Astrocyte (in vitro differentiated cells and primary cell): ENCODE data around the gene MOXD1. TPM values are rescaled to one million over a fixed set of nuclear protein-coding genes. Genes with fewer than 3 reads are reported as not detected.

Experiments used
- DNase-seq: peaks from one replicate; pipeline ENCODE4 v3.0.0-alpha.2; 2010; ENCODE audit warnings: low read depth
- FAIRE-seq: peaks from 2 replicates; lab custom pipeline; 2011; peaks lifted over from hg19 to GRCh38; lab: Jason Lieb, UNC
- H2AFZ ChIP-seq: 2 replicates; pipeline ENCODE4 v1.6.0; 2012; ENCODE audit warnings: low read depth, low read length, inconsistent platforms
- H3K27ac ChIP-seq: 2 replicates; pipeline ENCODE4 v1.5.1; 2011; ENCODE audit warnings: low read depth, low read length, inconsistent platforms
- H3K27me3 ChIP-seq: 2 replicates; pipeline ENCODE4 v1.6.0; 2011; ENCODE audit warnings: low read length, inconsistent platforms; ENCODE audit not compliant: insufficient read depth
- H3K36me3 ChIP-seq: 2 replicates; pipeline ENCODE4 v1.5.1; 2011; ENCODE audit warnings: low read length, inconsistent platforms; ENCODE audit not compliant: insufficient read depth
- H3K4me1 ChIP-seq: 2 replicates; pipeline ENCODE4 v1.5.1; 2011; ENCODE audit warnings: low read length, inconsistent platforms; ENCODE audit not compliant: insufficient read depth
- H3K4me2 ChIP-seq: 2 replicates; pipeline ENCODE4 v1.6.0; 2012; ENCODE audit warnings: low read length, inconsistent platforms
- H3K4me3 ChIP-seq: 2 replicates; pipeline ENCODE4 v1.5.1; 2011; ENCODE audit warnings: low read depth, mild to moderate bottlenecking, low read length, inconsistent platforms; ENCODE audit not compliant: insufficient read depth
- H3K79me2 ChIP-seq: 2 replicates; pipeline ENCODE4 v1.6.0; 2012; ENCODE audit warnings: mild to moderate bottlenecking, low read length, inconsistent platforms; ENCODE audit not compliant: insufficient read depth
- H3K9ac ChIP-seq: 2 replicates; pipeline ENCODE4 v1.6.0; 2012; ENCODE audit warnings: mild to moderate bottlenecking, low read length, inconsistent platforms
- H3K9me3 ChIP-seq: 2 replicates; pipeline ENCODE4 v1.5.1; 2012; ENCODE audit warnings: low read depth, mild to moderate bottlenecking, low read length, inconsistent platforms; ENCODE audit not compliant: insufficient read depth
- H4K20me1 ChIP-seq: 2 replicates; pipeline ENCODE4 v1.6.0; 2012; ENCODE audit warnings: low read length, inconsistent platforms; ENCODE audit not compliant: insufficient read depth
- H3K27ac Mint-ChIP-seq: one replicate; pipeline ENCODE4 v1.8.0; 2021; ENCODE audit warnings: mild to moderate bottlenecking, mixed read lengths; ENCODE audit not compliant: unreplicated experiment
- H3K27me3 Mint-ChIP-seq: one replicate; pipeline ENCODE4 v1.8.0; 2021; ENCODE audit warnings: low read depth, mixed read lengths; ENCODE audit not compliant: unreplicated experiment
- H3K36me3 Mint-ChIP-seq: one replicate; pipeline ENCODE4 v1.8.0; 2021; ENCODE audit warnings: low read depth, mixed read lengths; ENCODE audit not compliant: unreplicated experiment
- H3K4me1 Mint-ChIP-seq: one replicate; pipeline ENCODE4 v1.8.0; 2021; ENCODE audit warnings: low read depth, mixed read lengths; ENCODE audit not compliant: unreplicated experiment
- H3K4me3 Mint-ChIP-seq: one replicate; pipeline ENCODE4 v1.8.0; 2021; ENCODE audit warnings: mild to moderate bottlenecking, moderate library complexity, mixed read lengths; ENCODE audit not compliant: unreplicated experiment
- H3K9me3 Mint-ChIP-seq: one replicate; pipeline ENCODE4 v1.8.0; 2021; ENCODE audit warnings: mild to moderate bottlenecking, mixed read lengths; ENCODE audit not compliant: unreplicated experiment
- CTCF ChIP-seq: IDR thresholded peaks from 2 replicates; pipeline ENCODE4 v1.5.1; 2011; ENCODE audit warnings: low read depth, mild to moderate bottlenecking, inconsistent platforms, low read length, moderate library complexity; ENCODE audit not compliant: insufficient read depth
- EZH2 ChIP-seq: IDR thresholded peaks from 2 replicates; pipeline ENCODE4 v1.6.1; 2012; ENCODE audit warnings: mild to moderate bottlenecking, low read length, inconsistent platforms; ENCODE audit not compliant: insufficient read depth
- total RNA-seq: library from RNA; stranded (reverse); gene quantifications from 2 replicates; pipeline ENCODE4 v1.2.1, GENCODE V29; 2021

MOXD1 gene
- total RNA-seq, 1 donor from 2014 or later, result 3.5 TPM

DNA sequence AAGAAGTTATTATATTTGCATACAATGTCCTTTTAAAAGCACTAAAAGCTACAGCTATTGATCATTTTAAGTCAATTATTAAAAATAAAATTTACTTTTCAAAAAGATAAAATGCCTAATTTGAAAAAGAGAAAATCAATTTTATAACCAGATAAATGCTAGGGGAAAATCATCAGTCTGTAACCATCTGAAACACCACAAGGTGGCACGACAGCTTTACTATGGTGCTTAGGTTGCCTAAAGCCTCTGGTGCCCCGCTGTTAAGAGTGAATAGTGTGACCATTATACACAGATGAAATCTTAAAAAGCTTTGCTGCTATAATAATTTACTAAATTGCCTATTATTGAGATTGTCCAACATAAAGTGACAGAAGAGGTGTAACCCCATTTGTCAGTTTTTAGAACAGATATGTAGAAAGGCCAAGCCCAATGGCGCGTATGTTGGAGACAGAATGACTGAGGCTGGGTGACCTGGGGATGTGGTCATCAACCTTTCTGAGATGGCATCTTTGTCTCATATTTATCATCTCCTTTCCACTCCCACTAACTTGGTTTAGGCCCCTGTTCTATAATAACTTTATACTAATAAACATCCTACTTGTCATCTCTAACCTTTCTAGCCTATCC lies 100.8 kb downstream of the MOXD1 start:
- DNase-seq (peak; percentile 17), FAIRE-seq (no peak)
- H3K36me3 ChIP-seq, result no peaks in the 10 kb centered on the region
- TF ChIP-seq CTCF, result peak; percentile 72
- TF ChIP-seq EZH2, result no peak
- Mint-ChIP-seq H3K4me3 (no peak overlapping the region), H3K27ac (no peak overlapping the region), H3K4me1 (peaks cover 2% of the 10 kb centered on the region), H3K9me3 (no peaks in the 10 kb centered on the region), H3K27me3 (no peaks in the 10 kb centered on the region), H3K36me3 (no peaks in the 10 kb centered on the region)
- no peaks in the 10 kb centered on the region for H3K27me3 ChIP-seq
- H3K79me2 ChIP-seq, result no peaks in the 10 kb centered on the region
- no peak overlapping the region for H2AFZ ChIP-seq
- no peak overlapping the region for H3K9ac ChIP-seq
- H3K4me3 ChIP-seq, result no peak overlapping the region
- no peak overlapping the region for H3K27ac ChIP-seq
- H3K4me2 ChIP-seq, result no peak overlapping the region
- H3K4me1 ChIP-seq, result no peaks in the 10 kb centered on the region
- no peaks in the 10 kb centered on the region for H4K20me1 ChIP-seq
- no peaks in the 10 kb centered on the region for H3K9me3 ChIP-seq

DNA sequence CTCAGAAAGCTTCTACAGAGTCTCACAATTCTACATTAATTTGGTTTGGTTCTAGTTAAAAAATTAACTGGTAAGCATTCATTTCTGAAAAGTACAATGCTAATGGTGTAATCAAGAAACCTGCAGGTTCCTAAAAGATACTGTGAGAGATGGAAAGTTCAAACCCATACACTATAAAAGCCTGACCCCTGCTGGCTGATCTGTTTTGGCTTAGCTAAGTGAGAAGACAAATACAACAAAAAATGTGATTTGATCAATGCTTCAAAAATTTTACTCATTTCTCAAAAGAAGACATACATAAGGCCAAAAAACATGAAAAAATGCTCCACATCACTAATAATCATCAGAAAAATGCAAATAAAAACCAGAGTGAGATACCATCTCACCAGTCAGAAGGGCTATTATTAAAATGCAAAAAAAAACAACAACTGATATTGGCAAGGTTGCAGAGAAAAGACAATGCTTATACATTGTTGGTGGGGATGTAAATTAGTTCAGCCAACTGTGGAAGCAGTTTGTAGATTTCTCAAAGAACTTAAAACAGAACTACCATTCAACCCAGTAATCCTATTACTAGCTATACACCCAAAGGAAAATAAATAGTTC lies 102.8 kb downstream of the MOXD1 start:
- FAIRE-seq, result peak; percentile 66
- H4K20me1 ChIP-seq, result no peaks in the 10 kb centered on the region
- Mint-ChIP-seq H3K36me3 (no peaks in the 10 kb centered on the region), H3K4me3 (no peak overlapping the region), H3K27me3 (no peaks in the 10 kb centered on the region), H3K9me3 (no peaks in the 10 kb centered on the region), H3K27ac (no peak overlapping the region), H3K4me1 (peaks cover 2% of the 10 kb centered on the region)
- H3K4me1 ChIP-seq, result no peaks in the 10 kb centered on the region
- no peak overlapping the region for H3K4me3 ChIP-seq
- no peak overlapping the region for H3K4me2 ChIP-seq
- H3K27ac ChIP-seq, result no peak overlapping the region
- H3K9ac ChIP-seq, result no peak overlapping the region
- peak; percentile 16 for DNase-seq
- TF ChIP-seq CTCF (peak; percentile 82), EZH2 (no peak)
- H2AFZ ChIP-seq, result no peak overlapping the region
- H3K9me3 ChIP-seq, result no peaks in the 10 kb centered on the region
- H3K36me3 ChIP-seq, result no peaks in the 10 kb centered on the region
- H3K27me3 ChIP-seq, result no peaks in the 10 kb centered on the region
- H3K79me2 ChIP-seq, result no peaks in the 10 kb centered on the region

GRCh38 chr6:132289756-132290155 lies 111.5 kb downstream of the MOXD1 start:
- DNase-seq, result no peak
- Histone ChIP-seq H3K27ac (no peak overlapping the region), H3K79me2 (no peaks in the 10 kb centered on the region), H3K27me3 (no peaks in the 10 kb centered on the region), H3K4me3 (no peak overlapping the region), H4K20me1 (no peaks in the 10 kb centered on the region), H3K4me1 (no peaks in the 10 kb centered on the region), H3K4me2 (no peak overlapping the region), H3K9me3 (no peaks in the 10 kb centered on the region), H2AFZ (no peak overlapping the region), H3K36me3 (no peaks in the 10 kb centered on the region), H3K9ac (no peak overlapping the region)
- TF ChIP-seq CTCF (no peak), EZH2 (no peak)
- no peaks in the 10 kb centered on the region for H3K27me3 Mint-ChIP-seq
- H3K4me1 Mint-ChIP-seq, result peaks cover 5% of the 10 kb centered on the region
- no peak overlapping the region for H3K27ac Mint-ChIP-seq
- no peaks in the 10 kb centered on the region for H3K9me3 Mint-ChIP-seq
- no peak for FAIRE-seq
- no peak overlapping the region for H3K4me3 Mint-ChIP-seq
- no peaks in the 10 kb centered on the region for H3K36me3 Mint-ChIP-seq
